ENCODE results near the gene SPINT3.

GRCh38 chr20:45518282-45518681 lies 2.9 kb upstream of the SPINT3 start:
- TF ChIP-seq CTCF (IDR thresholded peaks at IDR 0.05) (no peak), POLR2A (IDR thresholded peaks at IDR 0.05; ENCODE audit: low read depth) (no peak)

Data from esophagus muscularis mucosa (tissue), 3 donors.